H1 (cell line): ENCODE data around the gene TSEN34. TPM values are rescaled to one million over a fixed set of nuclear protein-coding genes. Genes with fewer than 3 reads are reported as not detected.

Source experiments
- SRF ChIP-seq: IDR thresholded peaks from 2 replicates; pipeline ENCODE4 v1.6.1; 2011; ENCODE audit warnings: mild to moderate bottlenecking, low read depth, low read length, moderate library complexity
- polyA plus RNA-seq, 7 experiments: library from polyadenylated mRNA; depleted of rRNA in 3 of 7; stranded (reverse) in 5 of 7; unstranded in 2 of 7; fragments of >200 nt in 5 of 7; fragments of 200-250 nt in 2 of 7; gene quantifications; 1 replicate in 5 of 7; 2 replicates in 1 of 7; 4 replicates in 1 of 7; pipeline versions ENCODE4 v1.2.1 to v1.2.3, GENCODE V29; 2011 to 2013; ENCODE audit warnings: missing spikeins in 2 of 7, mixed read lengths in 2 of 7
- total RNA-seq: library from RNA; stranded (reverse); fragmentation: NEBNext Ultra II Directional; extraction: Animal tissue kit (Norgen Biotek cat#: 25700); gene quantifications from 2 replicates; pipeline ENCODE4 v1.2.1, GENCODE V29; 2021

Gene TSEN34
- total and polyA plus RNA-seq, 2 of the 8 experiments (the other 6 are each of a cell fraction or from before 2014, with no cell fraction given), result 22.5 to 52.3 TPM

DNA sequence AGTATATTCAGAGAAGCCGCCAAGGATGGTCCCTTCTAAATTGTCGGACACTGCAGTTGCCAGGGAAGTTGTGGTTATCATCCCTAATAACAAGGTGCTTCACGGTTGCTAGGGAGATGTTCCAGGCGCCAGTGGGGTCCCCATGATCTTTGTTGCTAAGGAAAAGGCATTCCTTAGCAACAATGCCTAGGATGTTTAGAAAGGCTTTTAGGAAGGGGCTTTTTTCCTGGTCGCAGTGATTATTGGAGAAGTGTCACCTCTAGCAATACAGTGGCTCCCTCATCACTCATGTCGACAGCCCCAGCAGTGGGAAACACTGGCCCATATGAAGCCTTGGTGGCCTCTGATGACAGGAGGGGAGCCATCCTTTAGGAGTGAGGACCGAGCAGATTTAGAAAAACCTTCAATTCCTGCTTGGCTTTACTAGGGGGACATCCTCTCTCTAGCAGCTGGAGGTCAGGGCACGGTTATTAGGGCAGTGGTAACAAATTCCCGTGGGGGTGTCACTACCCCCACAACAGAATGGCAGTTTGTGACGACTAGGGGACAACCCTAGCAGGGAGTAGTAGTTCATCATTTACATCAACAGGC is 11.8 kb upstream of the TSEN34 start (continued):
- no peak for TF ChIP-seq SRF
